Measurements from ENCODE around the gene CHST13.

DNA sequence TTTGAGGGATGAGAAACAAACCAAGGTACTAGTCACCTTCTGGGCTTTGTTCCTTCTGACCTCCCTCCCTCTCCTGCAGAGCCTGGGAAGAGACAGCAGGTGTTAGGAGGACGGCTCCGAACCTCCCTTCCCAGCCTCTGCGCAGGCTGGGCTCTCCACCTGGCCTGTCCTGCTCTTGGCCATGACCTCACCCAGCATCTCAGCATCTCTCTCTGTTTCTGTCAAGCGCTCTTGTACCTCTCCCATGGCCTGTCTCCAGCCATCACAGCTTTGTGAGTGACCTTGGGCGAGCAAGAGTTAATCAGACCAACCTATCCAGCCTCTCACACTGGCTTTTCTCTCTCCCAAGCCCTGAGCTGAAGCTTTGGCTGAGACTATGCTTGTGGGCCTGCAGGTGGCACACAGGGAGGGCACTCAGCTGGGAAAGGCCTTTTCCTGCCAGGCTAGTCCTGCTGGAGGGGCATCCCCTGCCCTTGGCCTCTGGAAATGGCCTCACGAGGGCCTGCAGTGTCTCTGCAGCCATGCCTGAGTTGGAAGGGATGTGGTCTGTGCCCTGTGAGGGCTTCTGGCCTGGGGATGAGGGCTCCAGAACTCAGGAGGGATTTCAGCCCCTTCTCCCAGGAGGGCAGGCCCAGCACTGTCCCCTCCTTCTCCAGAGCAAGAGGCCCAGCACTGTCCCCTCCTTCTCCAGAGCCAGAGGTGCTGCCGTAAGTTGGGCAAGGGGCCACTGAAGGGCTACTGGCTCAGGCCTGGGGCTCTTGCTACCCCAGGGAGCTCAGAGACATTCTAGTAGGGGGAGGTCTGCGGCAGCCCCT lies 2.1 kb downstream of the CHST13 start:
- TF ChIP-seq, protein P1, sequence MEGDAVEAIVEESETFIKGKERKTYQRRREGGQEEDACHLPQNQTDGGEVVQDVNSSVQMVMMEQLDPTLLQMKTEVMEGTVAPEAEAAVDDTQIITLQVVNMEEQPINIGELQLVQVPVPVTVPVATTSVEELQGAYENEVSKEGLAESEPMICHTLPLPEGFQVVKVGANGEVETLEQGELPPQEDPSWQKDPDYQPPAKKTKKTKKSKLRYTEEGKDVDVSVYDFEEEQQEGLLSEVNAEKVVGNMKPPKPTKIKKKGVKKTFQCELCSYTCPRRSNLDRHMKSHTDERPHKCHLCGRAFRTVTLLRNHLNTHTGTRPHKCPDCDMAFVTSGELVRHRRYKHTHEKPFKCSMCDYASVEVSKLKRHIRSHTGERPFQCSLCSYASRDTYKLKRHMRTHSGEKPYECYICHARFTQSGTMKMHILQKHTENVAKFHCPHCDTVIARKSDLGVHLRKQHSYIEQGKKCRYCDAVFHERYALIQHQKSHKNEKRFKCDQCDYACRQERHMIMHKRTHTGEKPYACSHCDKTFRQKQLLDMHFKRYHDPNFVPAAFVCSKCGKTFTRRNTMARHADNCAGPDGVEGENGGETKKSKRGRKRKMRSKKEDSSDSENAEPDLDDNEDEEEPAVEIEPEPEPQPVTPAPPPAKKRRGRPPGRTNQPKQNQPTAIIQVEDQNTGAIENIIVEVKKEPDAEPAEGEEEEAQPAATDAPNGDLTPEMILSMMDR (IDR thresholded peaks at IDR 0.05): no peak
- TF ChIP-seq POLR2A (IDR thresholded peaks at IDR 0.05; ENCODE audit: low read depth): no peak
- TF ChIP-seq POLR2AphosphoS5 (IDR thresholded peaks at IDR 0.05): no peak
